ENCODE measurements around the gene CDC23. TPM values are rescaled to one million over a fixed set of nuclear protein-coding genes. Genes with fewer than 3 reads are reported as not detected.
"Not testable (repeated sequence)": the region's sequence is repeated elsewhere in the genome, so short reads cannot be mapped to it uniquely, and the experiment has no call there.

The CDC23 gene
- total RNA-seq, 1 experiment from 2014 or later: 35.2 TPM

DNA sequence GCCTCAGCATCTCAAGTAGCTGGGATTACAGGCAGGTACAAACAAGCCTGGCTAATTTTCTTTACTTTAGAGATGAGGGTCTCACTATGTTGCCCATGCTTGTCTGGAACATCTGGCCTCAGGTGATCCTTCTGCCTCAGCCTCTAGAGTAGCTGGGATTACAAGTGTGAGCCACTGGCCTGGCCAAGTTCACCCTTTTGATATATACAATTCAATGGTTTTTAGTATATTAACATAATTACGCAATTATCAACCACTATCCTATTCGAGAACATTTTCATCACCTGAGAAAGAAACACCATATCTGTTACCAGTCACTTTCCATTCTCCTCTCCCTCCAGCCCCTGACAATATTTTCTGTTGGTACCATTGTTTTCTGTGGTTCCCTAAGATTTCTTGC, 3.7 kb upstream of the CDC23 start:
- DNase-seq (ENCODE audit: low read depth): no peak

DNA sequence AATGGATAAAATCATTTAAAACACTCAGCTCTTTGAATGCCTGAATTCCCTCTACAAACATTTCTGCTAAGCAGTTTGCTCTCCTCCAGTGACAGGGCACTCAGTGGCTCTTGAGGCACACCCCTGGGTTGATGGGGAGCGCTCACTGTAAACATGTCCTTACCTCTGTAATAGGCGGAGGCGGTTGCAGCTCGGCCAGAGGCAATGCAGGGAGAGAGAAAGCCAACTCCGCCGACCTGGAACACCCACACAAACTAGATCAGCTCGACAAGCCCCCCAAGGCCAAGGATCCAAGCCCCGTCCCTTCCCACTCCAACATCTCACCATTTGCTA, 329 bp downstream of the CDC23 start:
- no peak for DNase-seq (ENCODE audit: low read depth)

GRCh38 chr5:138210985-138211384, 2.1 kb downstream of the CDC23 start:
- no peak for DNase-seq (ENCODE audit: low read depth)

GRCh38 chr5:138193859-138194258, 19.3 kb downstream of the CDC23 start:
- DNase-seq (ENCODE audit: low read depth): not testable (repeated sequence)

DNA sequence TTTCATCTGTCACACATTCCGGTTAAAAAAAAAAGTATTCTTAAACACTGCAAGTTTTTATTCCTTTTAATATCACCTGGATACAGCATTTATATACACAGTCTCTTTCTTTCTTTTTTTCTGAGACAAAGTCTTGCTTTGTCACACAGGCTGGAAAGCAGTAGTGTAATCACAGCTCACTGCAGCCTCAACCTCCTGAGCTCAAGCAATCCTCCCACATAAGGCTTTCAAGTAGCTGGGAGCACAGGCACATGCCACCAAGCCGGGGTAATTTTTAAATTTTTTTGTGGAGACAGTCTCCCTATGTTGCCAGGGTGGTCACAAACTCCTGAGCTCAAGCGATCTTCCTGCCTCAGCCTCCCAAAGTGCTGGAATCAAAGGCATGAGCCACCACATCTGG, 20.3 kb downstream of the CDC23 start:
- DNase-seq (ENCODE audit: low read depth): no peak

- no peak for DNase-seq (ENCODE audit: low read depth)
Observed at GRCh38 chr5:138188626-138189025, 24.5 kb downstream of the CDC23 start.

DNA sequence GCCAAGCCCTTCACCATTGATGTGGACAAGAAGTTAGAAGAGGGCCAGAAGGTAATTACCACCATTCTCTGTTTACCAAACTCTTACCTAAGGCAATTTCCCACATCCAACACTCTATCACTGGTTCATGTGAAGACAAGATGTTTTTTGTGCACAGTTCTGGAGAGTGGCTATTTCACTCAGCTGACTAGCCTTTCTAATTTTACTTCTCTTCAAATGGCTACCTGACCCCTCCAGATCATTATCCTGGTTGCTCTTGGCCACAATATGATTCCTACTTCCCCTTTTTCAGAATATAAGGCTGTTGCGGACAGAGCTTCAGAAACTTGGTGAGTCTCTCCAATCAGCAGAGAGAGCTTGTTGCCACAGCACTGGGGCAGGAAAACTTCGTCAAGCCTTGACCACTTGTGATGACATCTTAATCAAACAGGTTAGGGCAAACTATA, 27.1 kb downstream of the CDC23 start:
- DNase-seq (ENCODE audit: low read depth): no peak

GRCh38 chr5:138182808-138183207, 30.3 kb downstream of the CDC23 start:
- DNase-seq (ENCODE audit: low read depth): no peak

GRCh38 chr5:138180841-138181240, 32.3 kb downstream of the CDC23 start:
- DNase-seq (ENCODE audit: low read depth): no peak

DNA sequence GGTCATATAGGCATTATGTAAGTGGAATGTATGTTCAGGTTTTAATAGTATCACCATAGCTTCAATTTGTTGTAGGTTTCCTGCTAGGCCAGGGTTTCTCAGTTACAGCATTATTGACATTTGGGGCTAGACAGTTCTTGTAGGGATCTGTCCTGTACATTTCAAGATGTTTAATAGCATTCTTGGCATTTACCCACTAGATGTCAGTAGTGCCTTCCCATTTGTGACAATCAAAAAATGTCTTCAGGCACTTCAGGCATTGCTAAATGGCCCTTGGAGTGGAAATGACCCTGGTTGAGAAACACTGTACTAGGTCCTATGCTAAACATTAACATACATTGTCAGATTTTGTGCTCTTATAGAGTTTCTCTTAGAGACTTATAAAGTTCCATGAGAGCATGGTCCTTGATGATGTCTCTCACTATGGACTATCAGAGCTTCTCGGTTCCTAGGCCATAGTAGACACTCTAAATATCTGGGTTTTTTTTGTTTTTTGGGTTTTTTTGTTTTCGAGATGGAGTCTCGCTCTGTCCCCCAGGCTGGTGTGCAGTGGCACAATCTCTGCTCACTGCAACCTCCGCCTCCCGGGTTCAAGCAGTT, 32.8 kb downstream of the CDC23 start:
- DNase-seq (ENCODE audit: low read depth): peak; percentile 74

DNA sequence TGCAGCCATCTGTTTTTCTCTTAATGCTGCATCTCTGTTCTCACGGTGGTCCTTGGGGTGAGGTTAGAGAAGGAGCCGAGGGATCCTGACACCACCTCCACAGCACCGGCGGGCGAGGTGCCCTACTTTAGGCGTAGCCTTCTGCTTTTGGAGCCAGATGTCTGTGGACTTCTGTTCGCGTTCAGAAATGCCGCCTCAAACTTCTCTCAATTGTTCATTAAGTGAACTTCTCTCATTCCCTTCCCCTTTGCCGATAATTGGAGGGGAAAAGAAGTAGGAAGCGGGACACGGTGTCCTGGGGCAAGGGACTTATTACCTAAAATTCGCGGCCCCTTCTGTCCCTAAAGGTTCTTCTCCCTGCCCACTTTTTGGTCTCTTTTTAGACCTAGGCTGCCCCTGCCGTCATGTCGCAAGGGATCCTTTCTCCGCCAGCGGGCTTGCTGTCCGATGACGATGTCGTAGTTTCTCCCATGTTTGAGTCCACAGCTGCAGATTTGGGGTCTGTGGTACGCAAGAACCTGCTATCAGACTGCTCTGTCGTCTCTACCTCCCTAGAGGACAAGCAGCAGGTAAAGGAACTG, 33.8 kb downstream of the CDC23 start:
- DNase-seq (ENCODE audit: low read depth): no peak

- peak; percentile 96 for DNase-seq (ENCODE audit: low read depth)
Observed at GRCh38 chr5:138178516-138179276, 34.4 kb downstream of the CDC23 start, which contains the start of the genes BRD8 and KIF20A. TSS of gene BRD8 (minus strand) at chr5:138178630. CDS start at chr5:138178614, 16 bp downstream. TSS of gene KIF20A (plus strand) at chr5:138179112. CDS start at chr5:138179681, 569 bp downstream.

GRCh38 chr5:138177941-138178515, 35.1 kb downstream of the CDC23 start:
- DNase-seq (ENCODE audit: low read depth): peak; percentile 31

GRCh38 chr5:138170299-138170698, 42.8 kb downstream of the CDC23 start:
- DNase-seq (ENCODE audit: low read depth): no peak

DNA sequence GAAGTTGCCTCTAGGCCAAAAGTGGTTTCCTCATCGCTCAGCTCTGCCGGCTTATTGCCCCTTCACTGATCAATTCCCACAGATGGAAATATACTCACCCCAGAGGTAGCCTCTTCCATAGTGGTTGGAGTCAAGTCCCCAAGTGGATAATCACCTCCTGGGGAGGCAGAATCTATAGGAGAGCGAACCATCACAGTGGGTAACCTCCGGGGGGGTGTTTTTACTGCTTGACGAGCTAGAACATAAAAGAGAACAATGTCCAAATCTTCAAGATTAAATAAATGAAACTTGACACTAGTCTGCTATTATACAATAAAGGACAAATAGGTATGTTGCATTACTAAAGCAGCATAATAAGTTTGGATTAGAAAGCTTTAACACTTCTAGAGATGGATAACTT, 44.0 kb downstream of the CDC23 start:
- no peak for DNase-seq (ENCODE audit: low read depth)

- no peak for DNase-seq (ENCODE audit: low read depth)
Observed at GRCh38 chr5:138163721-138164120, 49.4 kb downstream of the CDC23 start.

DNA sequence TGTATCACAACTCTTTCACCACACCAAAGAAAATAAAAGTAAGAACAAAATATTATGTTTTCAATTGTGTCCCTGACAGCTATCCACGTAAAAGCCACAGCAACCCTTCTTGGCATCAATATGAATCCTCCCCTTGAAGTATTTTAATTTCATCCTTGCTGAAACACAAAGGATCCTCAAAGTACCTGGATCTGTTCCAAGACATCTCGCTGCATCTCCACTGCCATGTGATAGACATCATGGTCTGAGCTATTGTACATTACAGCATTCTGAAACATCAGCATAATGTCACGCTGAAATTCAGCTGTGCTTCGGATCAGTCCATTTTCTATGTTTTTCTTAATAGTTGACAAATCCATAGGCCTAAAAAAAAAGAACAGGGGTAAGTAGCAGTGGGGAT, 52.4 kb downstream of the CDC23 start:
- DNase-seq (ENCODE audit: low read depth): no peak

DNA sequence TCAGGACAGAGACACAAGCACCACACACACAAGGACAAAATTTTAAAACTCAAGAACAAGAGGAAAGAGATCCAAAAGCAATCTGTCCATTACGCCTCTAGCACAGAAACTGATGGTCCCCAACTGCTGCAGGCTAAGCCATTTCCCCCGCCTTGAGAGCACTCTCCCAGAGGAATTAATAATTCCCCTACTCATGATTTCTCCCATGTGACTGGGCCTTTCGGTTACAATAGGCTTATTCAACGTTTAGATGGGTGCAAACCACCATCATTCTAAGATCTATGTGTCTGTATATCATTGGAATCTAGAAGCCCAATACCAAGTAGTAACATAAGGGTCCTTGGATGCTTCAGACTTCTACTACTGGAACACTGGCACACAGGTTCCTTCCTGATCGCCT, 53.5 kb downstream of the CDC23 start:
- DNase-seq (ENCODE audit: low read depth): no peak

DNA sequence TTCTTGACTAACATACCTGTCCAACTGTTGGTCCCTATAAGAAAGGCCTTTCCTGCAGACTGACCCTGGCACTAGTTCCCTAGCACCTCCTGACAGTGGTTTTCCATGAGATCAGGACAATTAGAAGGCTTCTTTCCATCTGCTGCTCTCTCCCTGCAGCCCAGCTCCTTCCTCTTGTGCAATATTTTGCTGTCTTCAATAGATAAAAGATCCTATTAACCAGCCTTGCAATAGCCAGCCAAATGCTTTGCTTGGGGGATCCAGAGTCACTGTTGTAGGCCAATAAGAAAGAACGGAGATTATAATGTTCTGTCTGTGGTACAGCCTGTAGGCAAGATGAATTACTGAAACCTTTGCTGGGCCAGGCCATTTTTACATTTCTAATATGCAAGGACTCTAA, 55.5 kb downstream of the CDC23 start:
- DNase-seq (ENCODE audit: low read depth): no peak

GRCh38 chr5:138155977-138156376, 57.1 kb downstream of the CDC23 start:
- not testable (repeated sequence) for DNase-seq (ENCODE audit: low read depth)

GRCh38 chr5:138149530-138149929, 63.6 kb downstream of the CDC23 start:
- peak; percentile 27 for DNase-seq (ENCODE audit: low read depth)

DNA sequence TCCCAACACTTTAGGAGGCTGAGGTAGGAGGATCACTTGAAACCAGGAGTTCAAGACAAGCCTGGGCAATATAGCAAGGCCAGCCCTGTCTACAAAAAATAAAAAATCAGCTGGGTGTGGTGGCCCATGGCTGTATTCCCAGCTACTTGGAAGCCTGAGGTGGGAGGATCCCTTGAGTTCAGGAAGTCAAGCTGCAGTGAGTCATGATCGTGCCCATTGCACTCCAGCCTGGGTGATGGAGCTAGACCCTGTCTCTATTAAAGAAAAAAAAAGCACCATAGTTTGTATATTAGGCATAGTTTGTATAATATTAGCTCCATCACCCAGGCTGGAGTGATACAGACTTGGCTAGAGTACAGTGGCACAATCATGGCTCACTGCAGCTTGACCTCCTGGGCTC, 64.3 kb downstream of the CDC23 start:
- DNase-seq (ENCODE audit: low read depth): peak; percentile 80

- not testable (repeated sequence) for DNase-seq (ENCODE audit: low read depth)
Observed at GRCh38 chr5:138143578-138143977, 69.5 kb downstream of the CDC23 start.
